HG02981 (cell line): Measurements from ENCODE around the gene ABTB2.

Experiments
- ATAC-seq: cut with Tn5 transposase; IDR thresholded peaks from one replicate; pipeline ENCODE4 v1.9.1; 2021; ENCODE audit warnings: mild to moderate bottlenecking, moderate library complexity; ENCODE audit not compliant: unreplicated experiment

ABTB2 gene

GRCh38 chr11:34344410-34344767 lies 13.4 kb downstream of the ABTB2 start:
- ATAC-seq, result no peak

DNA sequence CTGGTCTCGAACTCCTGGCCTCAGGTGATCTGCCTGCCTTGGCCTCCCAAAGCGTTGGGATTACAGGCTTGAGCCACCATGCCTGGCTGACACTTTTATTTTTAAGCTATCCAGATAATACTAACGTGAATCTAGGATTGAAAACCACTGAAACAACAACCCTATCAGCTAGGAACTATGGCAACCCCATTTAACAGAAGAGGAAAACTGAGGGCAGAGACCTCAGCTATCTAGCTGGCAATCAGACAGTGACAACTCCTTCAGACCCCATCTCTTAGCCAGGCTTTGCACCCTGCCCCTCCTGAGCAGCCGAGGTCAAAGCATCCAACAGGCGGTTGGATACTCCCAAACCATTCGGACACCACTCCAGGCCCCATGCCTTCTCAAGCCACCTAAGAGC lies 14.1 kb downstream of the ABTB2 start:
- ATAC-seq, result no peak

DNA sequence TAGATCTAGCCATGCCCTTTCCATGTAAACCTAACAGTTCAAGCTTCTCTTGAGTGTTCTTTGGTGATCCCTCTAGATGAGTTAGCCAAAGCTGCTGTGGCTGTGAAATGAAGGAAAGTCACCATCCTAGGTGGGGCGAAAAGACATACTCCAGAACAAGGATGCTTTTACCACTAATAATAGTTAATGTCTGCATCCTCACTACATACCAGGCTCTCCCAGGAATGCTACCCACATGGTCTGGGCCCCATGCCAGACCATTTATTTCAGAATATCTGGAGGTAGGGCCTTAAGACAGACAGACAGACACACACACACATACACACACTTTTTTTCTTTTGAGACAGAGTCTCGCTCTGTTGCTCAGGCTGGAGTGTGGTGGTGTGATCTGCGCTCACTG lies 14.7 kb downstream of the ABTB2 start:
- ATAC-seq, result no peak

DNA sequence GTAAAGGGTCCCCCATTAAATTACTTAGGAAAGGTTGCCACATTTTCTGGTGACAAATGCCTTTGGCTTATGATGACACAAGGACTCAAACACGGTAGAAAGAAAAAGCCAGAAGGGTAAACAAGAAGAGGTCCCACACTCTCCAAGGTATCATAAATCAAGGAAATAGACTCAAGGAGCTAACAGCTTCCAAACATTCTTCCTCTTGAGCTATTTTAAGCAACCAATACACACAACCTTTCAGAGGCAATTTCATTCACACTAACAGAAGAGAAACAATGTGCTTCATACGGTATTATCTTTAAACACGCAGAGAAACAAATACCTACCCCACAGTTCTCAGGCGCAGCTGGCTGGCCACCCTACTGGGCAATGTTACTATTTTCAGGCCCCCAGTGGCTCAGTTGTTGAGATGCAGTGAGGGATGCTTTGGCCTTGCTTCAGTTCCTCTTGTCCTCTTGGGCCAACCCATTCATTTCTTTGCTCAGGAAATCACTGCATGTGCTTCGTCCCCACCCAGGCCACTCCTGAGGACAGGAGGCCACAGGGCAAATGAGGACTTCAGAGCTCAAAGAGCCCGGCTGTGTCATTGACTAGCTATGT lies 15.8 kb downstream of the ABTB2 start:
- no peak for ATAC-seq

DNA sequence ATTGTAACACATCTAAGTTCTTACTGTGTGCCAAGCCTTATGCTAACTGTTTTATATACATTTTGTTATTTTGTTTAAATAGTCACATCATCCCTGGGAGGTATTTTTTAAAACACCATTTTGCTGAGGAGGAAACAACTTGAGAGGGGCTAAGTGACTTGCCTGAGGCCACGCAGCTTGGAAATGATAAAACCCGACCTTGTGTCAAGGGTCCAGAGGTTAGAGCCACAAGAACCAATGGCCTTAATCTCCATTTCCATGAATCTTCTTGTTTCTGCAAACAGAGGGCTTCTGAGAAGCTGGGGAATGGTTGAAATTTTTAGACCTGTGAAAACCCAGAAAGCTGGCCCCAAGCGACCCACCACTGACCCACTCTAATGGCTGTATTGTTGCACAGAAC lies 16.7 kb downstream of the ABTB2 start:
- no peak for ATAC-seq

- ATAC-seq, result no peak
Observed at GRCh38 chr11:34340653-34341052, 17.2 kb downstream of the ABTB2 start.

GRCh38 chr11:34339149-34340064 lies 18.4 kb downstream of the ABTB2 start:
- peak; percentile 93 for ATAC-seq

- ATAC-seq, result no peak
Observed at GRCh38 chr11:34337016-34337415, 20.8 kb downstream of the ABTB2 start.

DNA sequence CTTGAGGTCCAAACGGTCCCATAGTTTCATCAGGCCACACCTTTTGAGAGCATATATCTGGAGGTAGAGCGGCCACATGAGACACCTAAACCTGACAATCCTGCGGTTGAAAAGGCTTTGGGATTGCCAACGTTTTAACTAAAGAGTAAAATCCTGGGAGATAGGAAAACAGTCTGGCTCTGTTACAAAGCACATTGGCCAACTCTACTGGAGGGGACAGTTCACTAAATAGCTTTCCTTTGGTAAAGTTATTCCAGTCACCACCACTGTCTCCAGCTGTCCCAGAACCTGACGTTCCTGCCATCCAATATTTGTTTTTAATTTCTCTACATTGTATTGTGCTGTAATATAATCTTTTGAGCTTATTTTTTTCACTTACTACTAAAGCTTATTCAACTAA lies 22.0 kb downstream of the ABTB2 start:
- no peak for ATAC-seq

GRCh38 chr11:34335331-34335730 lies 22.5 kb downstream of the ABTB2 start:
- ATAC-seq, result no peak

- no peak for ATAC-seq
Observed at GRCh38 chr11:34333787-34334186, 24.0 kb downstream of the ABTB2 start.

DNA sequence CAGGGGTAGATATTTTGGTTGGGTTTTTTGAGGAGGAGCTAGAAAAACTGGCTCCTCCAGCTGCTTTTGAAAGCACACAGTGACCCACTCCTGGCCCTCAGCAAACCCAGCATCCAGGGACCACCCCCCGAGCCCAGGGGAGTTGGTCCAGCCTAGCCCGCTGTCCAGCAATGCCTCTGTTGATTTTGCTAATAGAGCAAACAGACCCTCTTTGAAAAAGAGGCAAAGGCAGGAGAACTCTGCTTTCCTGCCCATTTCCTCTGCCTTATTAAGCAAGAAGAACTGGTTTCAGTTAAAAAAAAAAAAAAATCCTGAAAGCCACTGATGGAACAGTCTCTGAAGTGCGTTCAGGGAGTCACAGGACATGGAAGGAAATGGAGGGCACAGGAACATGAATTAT lies 25.3 kb downstream of the ABTB2 start:
- no peak for ATAC-seq

DNA sequence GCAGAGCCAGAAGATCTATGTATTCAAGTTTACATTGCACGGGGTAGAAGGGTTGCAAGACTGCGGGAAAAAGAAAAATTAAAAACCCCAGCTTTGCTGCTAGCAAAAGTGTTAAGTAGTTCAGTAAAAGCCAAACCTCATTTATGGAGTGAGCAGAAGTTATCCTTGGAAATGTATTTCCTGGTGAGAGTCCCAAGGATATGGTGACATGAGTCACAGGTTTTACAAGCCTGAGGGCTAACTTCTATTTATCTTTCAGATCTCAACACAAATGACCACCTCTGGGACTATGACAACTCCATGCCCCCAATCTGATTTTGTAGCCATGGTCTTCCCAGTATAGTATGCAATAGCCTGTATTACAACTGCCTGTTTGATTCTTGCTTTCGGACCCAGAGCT lies 26.1 kb downstream of the ABTB2 start:
- ATAC-seq, result no peak

DNA sequence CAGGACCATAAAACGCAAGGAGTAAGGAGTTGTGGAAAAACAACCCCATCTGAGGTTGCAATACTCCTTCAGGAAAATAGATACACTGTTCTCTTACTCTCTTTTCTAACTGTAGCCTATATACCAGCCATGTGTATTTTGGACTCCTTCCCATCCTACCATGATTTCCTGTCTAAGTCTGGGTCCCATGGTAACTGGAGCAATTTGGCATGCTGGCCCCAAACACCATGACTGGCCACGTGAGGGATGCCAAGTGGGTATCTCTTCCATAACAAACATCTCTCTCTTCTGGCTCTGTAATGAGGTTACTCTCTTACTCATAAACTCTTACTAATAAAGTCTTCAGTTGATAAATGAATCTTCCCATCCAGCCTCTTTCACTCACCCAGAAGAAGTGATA lies 26.5 kb downstream of the ABTB2 start:
- ATAC-seq, result no peak

GRCh38 chr11:34330653-34331052 lies 27.2 kb downstream of the ABTB2 start:
- no peak for ATAC-seq

DNA sequence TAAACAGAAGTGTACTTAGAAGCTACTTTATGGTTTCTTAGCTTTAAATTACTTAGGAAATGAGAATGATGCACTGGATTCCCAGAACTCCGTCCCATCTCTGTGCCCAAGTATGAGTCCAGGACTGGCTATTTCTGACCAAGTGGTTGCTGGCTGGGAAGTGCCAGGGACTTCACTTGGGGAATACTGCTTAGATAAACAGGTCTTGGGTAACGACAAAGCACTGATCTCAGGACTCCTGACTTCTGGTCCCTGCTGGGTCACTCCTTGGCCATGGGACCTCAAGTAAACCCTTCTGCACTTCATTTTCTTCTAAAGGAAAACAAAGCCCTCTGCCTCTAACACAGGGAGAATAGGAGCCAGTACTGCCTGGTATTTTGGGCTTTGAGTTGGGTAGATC lies 27.9 kb downstream of the ABTB2 start:
- ATAC-seq, result no peak

DNA sequence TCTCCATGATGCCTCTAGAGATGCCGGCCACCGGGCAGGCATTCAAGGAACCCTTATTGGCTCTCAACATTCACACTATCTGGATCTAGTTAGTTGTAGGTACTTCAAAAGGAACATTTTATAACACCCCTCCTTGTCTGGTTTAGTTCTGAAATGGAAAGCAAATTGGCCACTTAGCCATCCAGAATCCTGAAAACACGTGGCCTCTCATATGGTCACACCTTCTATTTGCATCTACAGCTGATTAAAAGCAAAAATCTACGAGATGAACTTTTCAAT lies 29.2 kb downstream of the ABTB2 start:
- no peak for ATAC-seq

GRCh38 chr11:34327804-34328631 lies 29.8 kb downstream of the ABTB2 start:
- no peak for ATAC-seq

DNA sequence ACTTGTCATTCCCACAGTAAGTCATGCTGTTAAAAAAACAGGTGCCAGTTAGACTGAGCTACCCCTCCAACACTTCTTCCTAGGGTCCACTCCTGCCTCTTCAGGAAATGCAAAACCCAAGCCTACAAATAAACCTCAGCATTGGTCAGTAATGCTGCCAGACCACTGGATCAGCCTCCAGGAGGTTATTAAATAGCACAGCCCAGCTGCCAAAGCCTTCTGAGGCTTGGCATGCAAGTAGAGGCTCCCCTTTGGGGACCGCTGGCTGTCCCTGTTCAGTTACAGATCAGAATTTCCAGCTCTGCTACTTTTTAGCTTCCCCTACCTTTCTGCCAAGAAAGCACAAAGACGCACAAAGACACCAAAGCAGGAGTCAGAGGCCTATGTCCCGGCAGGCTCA lies 33.3 kb downstream of the ABTB2 start:
- ATAC-seq, result no peak

DNA sequence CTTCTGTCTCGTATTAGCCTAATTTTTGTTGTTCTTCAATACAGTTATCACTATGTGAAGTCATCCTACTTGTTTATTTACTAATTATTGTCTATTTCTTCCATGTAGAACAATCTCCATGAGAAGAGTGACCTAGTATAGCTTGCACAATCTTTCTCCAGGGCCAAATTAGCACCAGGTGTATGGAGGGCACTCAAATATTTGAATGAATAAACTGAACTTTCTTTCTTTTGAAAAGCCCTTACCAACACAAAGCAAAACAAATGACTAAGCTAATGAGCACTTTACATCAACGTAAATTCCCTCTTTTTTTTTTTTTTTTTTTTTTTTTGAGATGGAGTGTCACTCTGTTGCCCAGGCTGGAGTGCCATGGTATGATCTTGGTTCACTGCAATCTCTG lies 34.2 kb downstream of the ABTB2 start:
- ATAC-seq, result no peak

DNA sequence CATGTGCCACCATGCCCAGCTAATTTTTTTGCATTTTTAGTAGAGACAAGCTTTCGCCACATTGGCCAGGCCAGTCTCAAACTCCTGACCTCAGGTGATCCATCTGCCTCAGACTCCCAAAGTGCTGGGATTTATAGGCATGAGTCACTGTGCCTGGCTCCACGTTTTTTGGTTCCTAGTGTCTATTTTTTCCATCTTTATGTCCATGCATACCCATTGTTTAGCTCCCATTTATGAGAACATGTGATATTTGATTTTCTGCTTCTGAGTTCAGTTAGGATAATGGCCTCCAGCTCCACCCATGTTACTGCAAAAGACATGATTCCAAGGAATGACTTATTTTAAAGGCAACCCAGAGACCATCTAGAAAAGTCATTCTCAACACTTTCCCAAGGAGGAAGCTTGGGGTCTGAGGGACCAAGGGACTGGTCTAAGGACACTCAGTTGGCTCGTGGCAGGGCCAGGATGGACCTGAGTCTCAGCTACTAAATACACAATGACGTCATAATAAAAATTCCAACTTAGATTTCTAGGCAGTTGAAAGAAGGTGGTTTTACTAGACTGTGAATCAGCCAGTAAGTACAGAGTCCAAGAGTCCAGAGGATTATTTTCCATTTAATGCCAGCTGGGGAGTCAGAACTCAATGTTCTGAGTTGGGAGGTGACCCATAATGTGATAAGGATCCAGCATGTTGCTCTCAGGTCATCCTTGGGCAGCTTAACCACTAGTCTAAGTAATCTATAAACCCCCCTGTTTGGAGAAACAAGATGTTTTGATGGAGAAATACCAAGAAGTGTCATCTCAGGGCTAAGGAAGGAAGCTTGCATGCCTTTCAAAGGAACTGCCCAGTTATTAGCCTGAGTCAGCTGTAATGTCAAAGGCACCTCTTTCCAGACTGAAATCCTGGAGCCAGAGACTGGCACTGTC lies 39.4 kb downstream of the ABTB2 start:
- no peak for ATAC-seq
